GM12892 (cell line): ENCODE results near the gene KRT34.

Experiments
- POLR2AphosphoS5 ChIP-seq: IDR thresholded peaks from 2 replicates; pipeline ENCODE4 v1.6.1; 2011; ENCODE audit warnings: low read depth, low read length, control low read depth
- TAF1 ChIP-seq: IDR thresholded peaks from 2 replicates; pipeline ENCODE4 v1.6.1; 2011; ENCODE audit warnings: low read depth, mild to moderate bottlenecking, control low read depth, low read length, borderline replicate concordance

DNA sequence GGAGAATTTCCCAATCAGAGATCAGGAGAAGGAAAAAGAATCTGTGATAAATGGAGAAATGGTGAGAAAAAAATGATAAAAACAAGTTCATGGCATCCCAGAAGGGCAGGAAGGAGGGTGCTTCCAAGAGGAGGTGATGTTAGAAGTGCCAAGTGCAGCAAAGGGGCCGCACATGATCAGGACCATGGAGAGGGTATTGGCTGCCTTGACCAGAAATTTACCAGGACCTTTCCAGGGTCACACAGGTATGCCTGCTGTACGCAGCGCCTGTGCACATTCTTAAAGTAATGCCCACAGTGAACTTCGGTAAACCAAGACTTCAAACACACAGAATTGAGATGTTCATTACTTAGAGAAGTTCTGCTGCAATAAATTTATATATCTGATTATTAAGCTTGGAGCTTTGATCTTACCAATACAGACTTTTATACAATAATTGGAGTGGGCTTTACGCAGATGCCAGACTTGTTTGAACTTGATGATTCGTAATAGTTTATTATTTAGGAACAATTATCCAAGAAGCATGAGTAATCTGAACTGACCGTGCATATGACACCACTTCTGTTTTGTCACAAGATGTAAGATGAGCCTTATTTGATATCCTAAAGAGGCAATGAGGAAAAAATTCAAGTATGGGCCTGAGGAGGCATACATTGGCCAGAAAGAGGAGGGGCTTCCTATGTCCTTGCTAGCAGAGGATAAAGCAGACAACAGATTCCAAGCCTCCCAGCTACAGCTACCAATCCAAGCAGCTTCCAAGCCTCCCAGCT is 29.3 kb downstream of the KRT34 start:
- TF ChIP-seq POLR2AphosphoS5 (no peak), TAF1 (no peak)
